ENCODE data around the gene TRIP6.
A peak's percentile ranks its signal among the peaks of the same experiment; 100 is the strongest.

Gene TRIP6

DNA sequence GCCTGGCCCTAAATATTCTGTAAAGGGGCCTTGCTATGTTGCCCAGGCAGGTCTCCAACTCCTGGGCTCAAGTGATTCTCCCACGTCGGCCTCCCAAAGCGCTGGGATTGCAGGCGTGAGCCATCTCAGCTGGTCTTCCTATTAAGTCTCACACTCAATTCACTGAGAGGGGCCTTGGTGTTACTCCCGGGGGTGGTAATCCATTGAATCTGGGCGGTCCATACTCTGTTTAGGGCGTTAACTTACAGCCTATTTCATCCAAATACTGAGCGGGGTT, 7.1 kb downstream of the TRIP6 start:
- DNase-seq, result no peak

DNA sequence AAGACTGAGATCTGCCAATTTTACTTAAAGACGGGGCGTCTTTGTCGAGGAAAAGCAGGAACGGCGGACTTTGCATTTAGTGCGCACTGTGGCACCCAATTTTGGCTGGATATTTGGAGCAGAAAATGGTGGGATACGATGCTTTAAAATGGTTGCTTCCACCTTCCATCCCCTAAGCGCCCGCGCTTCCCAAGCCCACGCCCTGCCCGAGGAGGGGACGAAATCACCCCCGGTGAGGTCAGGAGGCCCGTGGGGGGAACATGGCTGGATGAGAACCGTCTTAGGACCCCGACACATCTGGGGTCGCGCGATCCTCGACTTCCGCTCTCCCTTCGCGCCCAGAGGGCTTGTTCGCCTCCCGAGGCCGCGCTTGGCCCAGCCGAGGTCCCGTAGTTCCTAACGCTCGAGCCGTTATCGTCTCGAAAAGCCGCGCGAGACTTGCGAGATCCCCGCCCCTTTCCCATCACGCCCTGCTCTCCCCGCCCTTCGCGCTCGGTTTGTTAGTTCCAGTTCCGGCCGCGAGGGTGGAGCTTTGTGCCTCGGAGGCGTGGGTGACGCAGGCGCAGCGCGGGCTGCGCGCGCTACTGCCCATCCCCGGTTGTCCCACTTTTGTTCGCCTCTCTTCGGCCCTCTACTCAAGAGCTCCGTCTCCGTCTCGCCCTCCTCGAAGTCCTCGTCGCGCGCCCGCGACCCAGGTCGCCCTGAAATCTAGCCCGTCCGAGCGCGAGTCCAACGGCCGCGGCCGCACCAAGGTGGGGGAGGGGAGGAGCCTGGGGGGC, 7.6 kb downstream of the TRIP6 start, which contains the start of gene SRRT:
SRRT (plus strand) TSS at position 527 of the 779 bp plus-strand sequence. CDS start 488 bp downstream, outside the sequence.
- peak; percentile 99 to 100 (median 99) for DNase-seq

DNA sequence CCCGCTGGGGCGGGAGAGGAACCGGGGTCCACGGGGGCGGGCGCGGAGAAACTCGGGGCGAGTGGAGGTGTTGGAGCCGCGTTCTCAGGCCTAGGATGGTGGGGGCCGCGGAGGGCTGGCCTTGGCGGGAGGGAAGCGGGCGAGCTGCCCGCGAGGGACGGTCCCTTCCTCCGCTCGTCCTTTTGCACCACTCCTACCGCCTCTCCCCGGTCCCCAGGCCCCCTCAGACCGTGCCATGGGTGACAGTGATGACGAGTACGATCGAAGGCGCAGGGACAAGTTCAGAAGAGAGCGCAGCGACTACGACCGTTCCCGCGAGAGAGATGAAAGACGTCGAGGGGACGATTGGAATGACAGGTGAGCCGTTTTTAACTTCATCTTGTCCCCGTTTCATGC, 8.2 kb downstream of the TRIP6 start:
- peak; percentile 39 to 58 (median 48) for DNase-seq

GRCh38 chr7:100878013-100878412, 10.8 kb downstream of the TRIP6 start:
- DNase-seq, result no peak

GRCh38 chr7:100878685-100879084, 11.5 kb downstream of the TRIP6 start:
- DNase-seq, result no peak

DNA sequence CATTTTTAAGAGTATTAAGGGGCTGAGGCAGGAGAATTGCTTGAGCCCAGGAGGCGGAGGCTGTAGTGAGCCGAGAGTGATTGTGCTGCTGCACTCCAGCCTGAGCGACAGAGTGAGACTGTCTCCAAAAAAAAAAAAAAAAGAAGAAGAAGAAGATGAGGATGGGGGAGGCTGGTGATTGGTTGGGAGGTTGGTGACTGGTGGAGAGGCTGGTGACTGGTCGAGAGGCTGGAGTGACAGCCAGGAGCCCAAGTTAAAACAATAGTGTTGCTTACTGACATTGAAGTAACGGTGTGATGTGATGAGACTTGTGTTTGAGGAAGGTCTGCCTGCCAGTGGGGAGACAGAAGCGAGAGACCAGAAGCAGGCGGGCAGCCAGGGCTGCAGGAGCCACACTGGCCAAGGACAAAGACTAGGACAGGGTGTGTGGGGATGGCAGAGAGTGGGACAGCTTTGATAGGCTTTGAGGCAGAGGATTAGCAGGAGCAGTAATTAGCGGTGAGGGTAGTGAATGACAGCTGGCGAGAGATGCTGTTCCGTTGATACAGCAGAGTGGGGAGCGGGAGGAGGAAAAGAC, 12.6 kb downstream of the TRIP6 start:
- no peak for DNase-seq

DNA sequence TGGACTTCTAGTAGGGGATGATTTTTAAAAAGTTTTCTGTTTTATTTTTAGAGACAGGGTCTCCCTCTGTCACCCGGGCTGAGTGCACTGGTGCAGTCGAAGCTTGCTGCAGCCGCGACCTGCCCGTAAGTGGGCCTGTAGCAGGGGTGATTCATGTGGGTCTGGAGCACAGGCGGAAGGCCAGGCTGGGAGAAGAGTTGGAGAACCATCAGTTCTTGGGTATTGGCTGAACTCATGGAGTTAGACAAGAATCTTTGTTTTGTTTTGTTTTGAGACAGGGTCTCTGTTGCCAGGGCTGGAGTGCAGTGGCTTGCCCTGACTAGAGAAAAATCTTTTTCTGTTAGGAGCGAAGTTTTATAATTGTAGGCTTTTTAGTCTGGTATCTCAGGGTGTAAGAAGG, 13.5 kb downstream of the TRIP6 start:
- no peak for DNase-seq

GRCh38 chr7:100881136-100881535, 13.9 kb downstream of the TRIP6 start:
- DNase-seq, result no peak

- DNase-seq, result no peak
Observed at GRCh38 chr7:100882201-100882600, 15.0 kb downstream of the TRIP6 start.

GRCh38 chr7:100882785-100883526, 15.8 kb downstream of the TRIP6 start:
- DNase-seq, result no peak

GRCh38 chr7:100884736-100885439, 17.7 kb downstream of the TRIP6 start:
- peak in 1 of 4 experiments; percentile 29 for DNase-seq

- DNase-seq, result no peak
Observed at GRCh38 chr7:100885440-100886141, 18.4 kb downstream of the TRIP6 start.

DNA sequence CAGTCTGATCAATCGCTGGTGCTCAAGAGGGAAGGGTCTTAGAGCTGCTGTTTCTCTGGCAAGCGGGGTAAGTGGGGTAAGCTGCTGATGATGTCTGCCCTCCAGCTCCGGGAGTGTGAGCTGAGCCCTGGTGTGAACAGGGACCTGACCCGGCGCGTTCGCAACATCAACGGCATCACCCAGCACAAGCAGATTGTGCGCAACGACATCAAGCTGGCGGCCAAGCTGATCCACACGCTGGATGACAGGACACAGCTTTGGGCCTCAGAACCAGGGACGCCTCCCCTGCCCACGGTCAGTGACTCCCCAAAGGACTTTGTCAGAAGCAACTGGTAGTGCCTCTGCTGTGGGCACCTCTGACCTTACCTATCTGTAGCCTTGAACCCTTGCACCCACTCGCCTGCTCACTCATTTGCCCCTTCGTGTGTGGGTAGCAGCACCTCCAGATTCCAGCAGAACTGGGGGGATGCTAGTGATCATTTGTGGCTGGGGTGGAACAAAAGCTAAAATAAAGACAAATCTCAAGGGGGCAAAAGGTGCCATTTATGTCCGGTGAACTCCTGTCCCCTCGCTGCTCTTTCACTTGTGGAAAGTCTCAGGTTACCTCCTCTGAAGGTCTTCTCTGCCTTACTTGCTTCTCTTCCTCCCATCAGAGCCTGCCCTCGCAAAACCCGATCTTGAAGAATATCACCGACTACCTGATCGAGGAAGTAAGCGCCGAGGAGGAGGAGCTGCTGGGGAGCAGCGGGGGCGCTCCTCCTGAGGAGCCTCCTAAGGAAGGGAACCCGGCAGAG, 19.2 kb downstream of the TRIP6 start:
- no peak for DNase-seq

GRCh38 chr7:100886936-100887515, 19.8 kb downstream of the TRIP6 start:
- peak in 2 of 4 experiments; percentile 35 to 42 for DNase-seq

GRCh38 chr7:100887516-100888290, 20.5 kb downstream of the TRIP6 start:
- peak; percentile 69 to 87 (median 84) for DNase-seq

- no peak for DNase-seq
Observed at GRCh38 chr7:100888291-100888987, 21.3 kb downstream of the TRIP6 start.

DNA sequence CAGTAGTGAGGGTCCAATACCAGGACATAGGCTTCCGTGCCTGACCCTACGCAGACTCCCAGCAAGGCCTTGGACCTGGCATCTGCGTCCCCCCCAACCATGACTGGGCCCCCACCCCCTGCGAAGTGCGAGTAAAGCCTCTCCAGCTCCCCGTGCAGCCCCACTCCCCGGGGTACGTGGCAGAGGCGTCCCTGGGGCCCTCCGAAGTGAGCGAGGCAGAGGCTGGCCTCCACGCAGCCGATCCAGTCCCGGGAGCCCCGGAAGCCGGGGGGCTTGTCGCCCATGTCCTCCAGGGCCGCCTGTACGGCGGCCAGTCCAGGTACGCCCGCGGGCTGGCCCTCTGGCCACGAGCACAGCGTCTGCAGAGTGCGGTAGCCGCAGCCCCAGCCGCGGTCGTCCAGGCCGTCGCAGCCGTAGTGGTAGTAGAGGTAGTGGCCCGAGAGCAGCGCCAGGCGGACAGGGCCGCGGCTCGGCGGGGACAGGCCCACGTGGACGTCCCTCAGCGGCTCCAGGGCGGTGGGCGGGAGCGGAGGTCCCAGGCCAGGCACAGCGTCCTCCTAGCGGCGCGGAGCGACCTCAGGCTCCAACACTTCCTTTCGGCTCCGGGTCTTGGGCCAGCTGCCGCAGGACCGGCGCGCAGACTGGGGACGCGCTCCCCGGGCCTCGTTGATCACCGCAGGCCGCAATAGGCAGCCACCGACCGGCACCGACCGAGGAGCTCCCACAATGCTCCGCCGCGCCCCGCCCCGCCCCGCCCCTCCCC, 22.0 kb downstream of the TRIP6 start, which contains the start of gene UFSP1:
UFSP1 (minus strand) TSS at position 728 of the 763 bp plus-strand sequence; CDS start at position 284, 444 bp downstream.
- DNase-seq, result no peak

- DNase-seq, result no peak
Observed at GRCh38 chr7:100890653-100891567, 23.7 kb downstream of the TRIP6 start.

Data from suppressor macrophage (primary cell).